Erythroblast (primary cell): Measurements from ENCODE around the gene FANCC.

Source experiments
- GATA1 ChIP-seq: IDR thresholded peaks from 2 replicates; pipeline ENCODE4 v1.6.1; 2011; ENCODE audit warnings: low read depth, mild to moderate bottlenecking, control low read depth, low read length, moderate library complexity
- POLR2A ChIP-seq: IDR thresholded peaks from 2 replicates; pipeline ENCODE4 v1.6.1; 2011; ENCODE audit warnings: mild to moderate bottlenecking, low read length

DNA sequence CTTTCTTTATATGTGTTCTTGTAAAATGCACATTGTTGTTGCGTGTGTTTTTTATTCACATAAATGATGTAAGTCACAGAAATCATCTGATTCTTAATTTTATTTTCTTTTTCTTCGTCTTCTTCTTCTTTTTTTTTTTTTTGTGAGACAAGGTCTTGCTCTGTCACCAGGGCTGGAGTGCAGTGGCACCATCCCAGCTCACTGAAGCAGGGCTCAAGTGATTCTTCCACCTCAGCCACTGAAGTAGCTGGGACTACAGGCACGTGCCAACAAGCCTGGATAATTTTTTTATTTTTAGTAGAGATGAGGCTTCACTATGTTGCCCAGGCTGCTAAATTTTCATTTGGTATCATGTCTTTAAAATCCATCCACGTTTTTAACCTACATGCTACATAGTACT, 28.5 kb upstream of the FANCC start:
- TF ChIP-seq POLR2A (no peak), GATA1 (no peak)
